Measurements from ENCODE around the gene CHRNA7. TPM values are rescaled to one million over a fixed set of nuclear protein-coding genes. Genes with fewer than 3 reads are reported as not detected.

The CHRNA7 gene
- total RNA-seq, 1 experiment from 2014 or later = 0.63 TPM

GRCh38 chr15:32067115-32067514 lies 36.8 kb downstream of the CHRNA7 start:
- DNase-seq (ENCODE audit: low read depth) = no peak

- DNase-seq (ENCODE audit: low read depth) = no peak
Measured at GRCh38 chr15:32089851-32090359, 59.6 kb downstream of the CHRNA7 start.

GRCh38 chr15:32091505-32092380 lies 61.4 kb downstream of the CHRNA7 start:
- DNase-seq (ENCODE audit: low read depth) = no peak

- no peak for DNase-seq (ENCODE audit: low read depth)
Measured at GRCh38 chr15:32096213-32096612, 65.9 kb downstream of the CHRNA7 start.

GRCh38 chr15:32096916-32097617 lies 66.8 kb downstream of the CHRNA7 start:
- DNase-seq (ENCODE audit: low read depth) = no peak

GRCh38 chr15:32098033-32098432 lies 67.7 kb downstream of the CHRNA7 start:
- no peak for DNase-seq (ENCODE audit: low read depth)

- no peak for DNase-seq (ENCODE audit: low read depth)
Measured at GRCh38 chr15:32099097-32099785, 68.9 kb downstream of the CHRNA7 start.

- DNase-seq (ENCODE audit: low read depth) = no peak
Measured at GRCh38 chr15:32099956-32100684, 69.8 kb downstream of the CHRNA7 start.

GRCh38 chr15:32104061-32104995 lies 74.0 kb downstream of the CHRNA7 start:
- DNase-seq (ENCODE audit: low read depth) = no peak

GRCh38 chr15:32105258-32106241 lies 75.2 kb downstream of the CHRNA7 start:
- DNase-seq (ENCODE audit: low read depth) = no peak

- no peak for DNase-seq (ENCODE audit: low read depth)
Measured at GRCh38 chr15:32106401-32107381, 76.4 kb downstream of the CHRNA7 start.

- no peak for DNase-seq (ENCODE audit: low read depth)
Measured at GRCh38 chr15:32107477-32108080, 77.3 kb downstream of the CHRNA7 start.

GRCh38 chr15:32108661-32109060 lies 78.3 kb downstream of the CHRNA7 start:
- no peak for DNase-seq (ENCODE audit: low read depth)

- no peak for DNase-seq (ENCODE audit: low read depth)
Measured at GRCh38 chr15:32112101-32112500, 81.8 kb downstream of the CHRNA7 start.

- DNase-seq (ENCODE audit: low read depth) = no peak
Measured at GRCh38 chr15:32113224-32113623, 82.9 kb downstream of the CHRNA7 start.

- DNase-seq (ENCODE audit: low read depth) = no peak
Measured at GRCh38 chr15:32117122-32117521, 86.8 kb downstream of the CHRNA7 start.

- no peak for DNase-seq (ENCODE audit: low read depth)
Measured at GRCh38 chr15:32119286-32119685, 89.0 kb downstream of the CHRNA7 start.

Data from LHCN-M2 (cell line).